B cell (primary cell): Measurements from ENCODE around the gene ZNF484.

Experiments used
- EZH2 ChIP-seq: IDR thresholded peaks from 2 replicates; pipeline ENCODE4 v1.6.1; 2012; ENCODE audit warnings: borderline replicate concordance, low read depth, mild to moderate bottlenecking, moderate library complexity, low read length; ENCODE audit not compliant: insufficient read depth, poor library complexity, severe bottlenecking
- TF ChIP-seq, protein P1 (sequence below): fragments of 200-600 bp; IDR thresholded peaks from one replicate; pipeline ENCODE4 v1.8.0; 2022; ENCODE audit warnings: antibody characterized with exemption, mild to moderate bottlenecking

DNA sequence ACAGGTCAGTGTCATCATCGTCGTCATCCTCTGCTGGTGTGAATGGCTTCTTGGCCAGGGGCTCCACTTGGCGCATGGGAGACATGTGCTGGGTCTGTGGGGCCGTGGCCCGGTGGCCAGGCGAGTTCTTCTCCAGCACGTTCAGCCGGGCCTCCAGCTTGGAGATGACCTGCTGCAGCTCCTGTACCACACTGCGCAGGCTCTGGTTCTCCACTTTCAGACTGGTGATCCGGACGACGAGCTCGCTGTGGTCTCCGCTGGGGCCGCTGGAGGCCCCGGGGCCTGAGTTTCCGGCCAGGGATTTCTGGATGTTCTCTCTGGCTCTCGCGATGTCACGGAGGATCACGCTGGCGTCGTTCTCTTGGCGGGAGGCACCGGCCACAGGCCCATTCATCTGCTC, 40.6 kb downstream of the ZNF484 start:
- TF ChIP-seq, protein P1, sequence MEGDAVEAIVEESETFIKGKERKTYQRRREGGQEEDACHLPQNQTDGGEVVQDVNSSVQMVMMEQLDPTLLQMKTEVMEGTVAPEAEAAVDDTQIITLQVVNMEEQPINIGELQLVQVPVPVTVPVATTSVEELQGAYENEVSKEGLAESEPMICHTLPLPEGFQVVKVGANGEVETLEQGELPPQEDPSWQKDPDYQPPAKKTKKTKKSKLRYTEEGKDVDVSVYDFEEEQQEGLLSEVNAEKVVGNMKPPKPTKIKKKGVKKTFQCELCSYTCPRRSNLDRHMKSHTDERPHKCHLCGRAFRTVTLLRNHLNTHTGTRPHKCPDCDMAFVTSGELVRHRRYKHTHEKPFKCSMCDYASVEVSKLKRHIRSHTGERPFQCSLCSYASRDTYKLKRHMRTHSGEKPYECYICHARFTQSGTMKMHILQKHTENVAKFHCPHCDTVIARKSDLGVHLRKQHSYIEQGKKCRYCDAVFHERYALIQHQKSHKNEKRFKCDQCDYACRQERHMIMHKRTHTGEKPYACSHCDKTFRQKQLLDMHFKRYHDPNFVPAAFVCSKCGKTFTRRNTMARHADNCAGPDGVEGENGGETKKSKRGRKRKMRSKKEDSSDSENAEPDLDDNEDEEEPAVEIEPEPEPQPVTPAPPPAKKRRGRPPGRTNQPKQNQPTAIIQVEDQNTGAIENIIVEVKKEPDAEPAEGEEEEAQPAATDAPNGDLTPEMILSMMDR, result no peak
- no peak for TF ChIP-seq EZH2
